H9 (cell line): Measurements from ENCODE around the gene TXNDC8. TPM values are rescaled to one million over a fixed set of nuclear protein-coding genes. Genes with fewer than 3 reads are reported as not detected.

Source experiments
- DNase-seq: peaks from one replicate; pipeline ENCODE4 v3.0.0-alpha.2; 2017
- H2AFZ ChIP-seq: one replicate; pipeline ENCODE4 v1.6.1; 2013; ENCODE audit warnings: mild to moderate bottlenecking, low read length, control low read depth, moderate library complexity
- H2AK5ac ChIP-seq: 2 replicates; pipeline ENCODE4 v1.6.1; 2013; ENCODE audit warnings: low read length, control low read depth, mixed read lengths; ENCODE audit not compliant: insufficient read length
- H2BK120ac ChIP-seq: one replicate; pipeline ENCODE4 v1.6.1; 2013; ENCODE audit warnings: low read depth, mild to moderate bottlenecking, low read length, control low read depth, inconsistent platforms; ENCODE audit not compliant: poor library complexity, severe bottlenecking
- H2BK12ac ChIP-seq: 2 replicates; pipeline ENCODE4 v1.6.1; 2013; ENCODE audit warnings: low read length, control low read depth, mixed read lengths, low read depth; ENCODE audit not compliant: insufficient read length
- H2BK15ac ChIP-seq: 2 replicates; pipeline ENCODE4 v1.6.1; 2013; ENCODE audit warnings: low read depth, low read length, control low read depth
- H2BK20ac ChIP-seq: one replicate; pipeline ENCODE4 v1.6.1; 2013; ENCODE audit warnings: low read depth, mild to moderate bottlenecking, low read length, control low read depth, inconsistent platforms; ENCODE audit not compliant: poor library complexity, severe bottlenecking
- H2BK5ac ChIP-seq: 2 replicates; pipeline ENCODE4 v1.6.1; 2013; ENCODE audit warnings: low read length, control low read depth, mixed read lengths; ENCODE audit not compliant: insufficient read length
- H3K14ac ChIP-seq: 2 replicates; pipeline ENCODE4 v1.6.1; 2013; ENCODE audit warnings: low read length, control low read depth; ENCODE audit not compliant: insufficient read depth
- H3K18ac ChIP-seq: 2 replicates; pipeline ENCODE4 v1.6.1; 2013; ENCODE audit warnings: low read depth, mild to moderate bottlenecking, mixed read lengths, low read length, control low read depth; ENCODE audit not compliant: insufficient read length
- H3K23ac ChIP-seq: 2 replicates; pipeline ENCODE4 v1.6.1; 2013; ENCODE audit warnings: low read length, control low read depth, mixed read lengths, low read depth; ENCODE audit not compliant: insufficient read length
- H3K23me2 ChIP-seq: 2 replicates; pipeline ENCODE4 v1.6.1; 2013; ENCODE audit warnings: low read depth, mild to moderate bottlenecking, mixed read lengths, low read length, control low read depth; ENCODE audit not compliant: insufficient read length, poor library complexity, severe bottlenecking
- H3K27ac ChIP-seq: 2 replicates; pipeline ENCODE4 v1.5.1; 2013; ENCODE audit warnings: low read length, control low read depth, mixed read lengths, low read depth; ENCODE audit not compliant: insufficient read length
- H3K27me3 ChIP-seq: 2 replicates; pipeline ENCODE4 v1.6.1; 2013; ENCODE audit warnings: low read length, control low read depth, inconsistent platforms; ENCODE audit not compliant: insufficient read depth
- H3K4ac ChIP-seq: 2 replicates; pipeline ENCODE4 v1.6.1; 2013; ENCODE audit warnings: low read depth, mild to moderate bottlenecking, control low read depth, inconsistent platforms, low read length, moderate library complexity
- H3K4me1 ChIP-seq: 2 replicates; pipeline ENCODE4 v1.6.1; 2013; ENCODE audit warnings: low read length, control low read depth, inconsistent platforms; ENCODE audit not compliant: insufficient read depth
- H3K4me2 ChIP-seq: 2 replicates; pipeline ENCODE4 v1.6.1; 2013; ENCODE audit warnings: low read length, control low read depth, mixed read lengths; ENCODE audit not compliant: insufficient read length, insufficient read depth
- H3K56ac ChIP-seq: 2 replicates; pipeline ENCODE4 v1.6.1; 2013; ENCODE audit warnings: low read depth, mild to moderate bottlenecking, mixed read lengths, low read length, control low read depth; ENCODE audit not compliant: insufficient read length
- H3K79me1 ChIP-seq: 2 replicates; pipeline ENCODE4 v1.6.1; 2013; ENCODE audit warnings: low read depth, mild to moderate bottlenecking, moderate library complexity, low read length, control low read depth, inconsistent platforms; ENCODE audit not compliant: insufficient read depth, poor library complexity, severe bottlenecking
- H3K79me2 ChIP-seq: 2 replicates; pipeline ENCODE4 v1.6.1; 2013; ENCODE audit warnings: low read length, control low read depth, inconsistent platforms; ENCODE audit not compliant: insufficient read depth
- H3K9ac ChIP-seq: 2 replicates; pipeline ENCODE4 v1.6.1; 2013; ENCODE audit warnings: low read length, control low read depth, mixed read lengths; ENCODE audit not compliant: insufficient read length; ENCODE audit errors: extremely low read depth
- H3K9me3 ChIP-seq: one replicate; pipeline ENCODE4 v1.6.1; 2013; ENCODE audit warnings: low read depth, low read length, inconsistent platforms; ENCODE audit not compliant: control insufficient read depth
- H3T11ph ChIP-seq: one replicate; pipeline ENCODE4 v1.6.1; 2013; ENCODE audit warnings: mild to moderate bottlenecking, low read length, control low read depth, inconsistent platforms
- H4K20me1 ChIP-seq: one replicate; pipeline ENCODE4 v1.6.1; 2013; ENCODE audit not compliant: control insufficient read depth, insufficient read length, insufficient read depth
- H4K5ac ChIP-seq: 2 replicates; pipeline ENCODE4 v1.6.1; 2013; ENCODE audit warnings: low read depth, mild to moderate bottlenecking, mixed read lengths, low read length, control low read depth; ENCODE audit not compliant: insufficient read length
- H4K8ac ChIP-seq: replicated peaks from 2 replicates; pipeline ENCODE4 v1.6.1; 2013; ENCODE audit warnings: low read length, control low read depth, mixed read lengths, low read depth; ENCODE audit not compliant: insufficient read length
- H4K91ac ChIP-seq: 2 replicates; pipeline ENCODE4 v1.6.1; 2013; ENCODE audit warnings: low read depth, mild to moderate bottlenecking, moderate library complexity, mixed read lengths, low read length, control low read depth; ENCODE audit not compliant: insufficient read length
- H3K27ac Mint-ChIP-seq, 3 experiments: 2 replicates in 2 of 3; 3 replicates in 1 of 3; pipeline ENCODE4 v1.8.0; 2020 to 2021; ENCODE audit warnings: mixed read lengths in 3 of 3, mild to moderate bottlenecking in 1 of 3, moderate library complexity in 1 of 3
- H3K27me3 Mint-ChIP-seq: 2 replicates; pipeline ENCODE4 v1.8.0; 2021; ENCODE audit warnings: low read depth, mild to moderate bottlenecking, moderate library complexity, mixed read lengths
- H3K36me3 Mint-ChIP-seq, 3 experiments: 2 replicates in 2 of 3; 3 replicates in 1 of 3; pipeline ENCODE4 v1.8.0; 2020 to 2021; ENCODE audit warnings: low read depth in 3 of 3, mixed read lengths in 3 of 3; ENCODE audit not compliant: insufficient read depth in 1 of 3
- H3K4me1 Mint-ChIP-seq, 2 experiments: 2 replicates each; pipeline ENCODE4 v1.8.0; 2020; ENCODE audit warnings: mixed read lengths in 2 of 2
- H3K4me3 Mint-ChIP-seq, 2 experiments: 2 replicates in 1 of 2; 3 replicates in 1 of 2; pipeline ENCODE4 v1.8.0; 2020 to 2021; ENCODE audit warnings: mild to moderate bottlenecking in 2 of 2, mixed read lengths in 2 of 2, moderate library complexity in 1 of 2
- H3K9me3 Mint-ChIP-seq, 2 experiments: 2 replicates in 1 of 2; 3 replicates in 1 of 2; pipeline ENCODE4 v1.8.0; 2020; ENCODE audit warnings: mild to moderate bottlenecking in 2 of 2, mixed read lengths in 2 of 2, moderate library complexity in 1 of 2
- WGBS: extraction: QIAGEN DNeasy Blood & Tissue Kit; methylation state at CpG from one replicate; pipeline ENCODE4 v1.1.7; 2013; ENCODE audit warnings: missing lambda C conversion rate, low lambda C conversion rate, mixed read lengths; ENCODE audit not compliant: insufficient read length; ENCODE audit errors: extremely low coverage; 5-methylcytosine and 5-hydroxymethylcytosine counted together
- long read RNA-seq: library from polyadenylated mRNA; unstranded; transcript quantifications from one replicate; pipeline ENCODE4 v2.0.0, GENCODE V29; 2020
- total RNA-seq: library from RNA; stranded (reverse); gene quantifications from 2 replicates; pipeline ENCODE4 v1.2.1, GENCODE V29; 2021
- TF ChIP-seq, protein P1 (sequence below): fragments of 200-600 bp; sonication (generic); conservative IDR thresholded peaks from 3 replicates; pipeline ENCODE4 v1.8.0; 2021; ENCODE audit warnings: antibody characterized with exemption, mild to moderate bottlenecking

Gene TXNDC8
- total RNA-seq = not detected in 2 replicates
- long read RNA-seq = 0 reads

DNA sequence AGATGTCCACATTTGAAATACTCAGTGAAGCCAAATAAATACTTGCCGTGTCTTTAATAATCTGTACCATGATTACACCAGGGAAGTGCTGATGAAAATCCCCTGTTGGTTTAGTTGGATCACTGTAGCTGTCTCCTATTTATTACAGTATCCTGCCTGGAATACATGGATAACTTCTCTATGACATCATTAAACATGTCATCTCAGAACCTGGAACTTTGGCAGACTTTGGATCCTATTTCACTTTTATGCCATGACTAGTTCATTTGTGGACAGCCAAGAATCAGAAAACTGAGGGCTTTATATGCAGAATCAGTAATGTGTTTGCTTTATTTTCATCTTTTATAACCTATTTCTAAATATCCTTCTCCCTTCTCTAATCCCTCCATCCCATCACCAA, at the start of gene TXNDC8:
Gene TXNDC8, minus strand, starts transcription at position 137 of the 400 bp plus-strand sequence.
- Histone ChIP-seq H3K79me2 (no peaks in the 10 kb centered on the region), H4K5ac (no peak within 1 kb of the TSS), H3K4me2 (no peak within 1 kb of the TSS), H3K23me2 (no peaks in the 10 kb centered on the region), H3K4ac (no peak within 1 kb of the TSS), H3K14ac (no peak within 1 kb of the TSS), H4K91ac (no peak within 1 kb of the TSS), H2AK5ac (no peak within 1 kb of the TSS), H3T11ph (no peak within 1 kb of the TSS), H4K20me1 (no peaks in the 10 kb centered on the region), H2AFZ (no peak within 1 kb of the TSS), H2BK120ac (no peak within 1 kb of the TSS), H3K23ac (no peak within 1 kb of the TSS), H3K27ac (no peak within 1 kb of the TSS), H3K9me3 (no peaks in the 10 kb centered on the region), H2BK15ac (no peak within 1 kb of the TSS), H2BK5ac (no peak within 1 kb of the TSS), H3K56ac (no peak within 1 kb of the TSS), H3K9ac (no peak within 1 kb of the TSS), H3K79me1 (no peaks in the 10 kb centered on the region), H3K4me1 (no peaks in the 10 kb centered on the region), H3K18ac (no peak within 1 kb of the TSS), H2BK20ac (no peak within 1 kb of the TSS), H4K8ac (no peak within 1 kb of the TSS), H2BK12ac (no peak within 1 kb of the TSS), H3K27me3 (no peaks in the 10 kb centered on the region)
- Mint-ChIP-seq H3K27me3 (no peaks in the 10 kb centered on the region), H3K4me1 (no peaks in the 10 kb centered on the region), H3K4me3 (no peak within 1 kb of the TSS), H3K36me3 (no peaks in the 10 kb centered on the region), H3K27ac (0 out of 7 replicates have a peak within 1 kb of the TSS, but pooled peaks of 1 of the 3 experiments have one; percentile 35), H3K9me3 (no peaks in the 10 kb centered on the region)
- no peak for DNase-seq
- TF ChIP-seq, protein P1, sequence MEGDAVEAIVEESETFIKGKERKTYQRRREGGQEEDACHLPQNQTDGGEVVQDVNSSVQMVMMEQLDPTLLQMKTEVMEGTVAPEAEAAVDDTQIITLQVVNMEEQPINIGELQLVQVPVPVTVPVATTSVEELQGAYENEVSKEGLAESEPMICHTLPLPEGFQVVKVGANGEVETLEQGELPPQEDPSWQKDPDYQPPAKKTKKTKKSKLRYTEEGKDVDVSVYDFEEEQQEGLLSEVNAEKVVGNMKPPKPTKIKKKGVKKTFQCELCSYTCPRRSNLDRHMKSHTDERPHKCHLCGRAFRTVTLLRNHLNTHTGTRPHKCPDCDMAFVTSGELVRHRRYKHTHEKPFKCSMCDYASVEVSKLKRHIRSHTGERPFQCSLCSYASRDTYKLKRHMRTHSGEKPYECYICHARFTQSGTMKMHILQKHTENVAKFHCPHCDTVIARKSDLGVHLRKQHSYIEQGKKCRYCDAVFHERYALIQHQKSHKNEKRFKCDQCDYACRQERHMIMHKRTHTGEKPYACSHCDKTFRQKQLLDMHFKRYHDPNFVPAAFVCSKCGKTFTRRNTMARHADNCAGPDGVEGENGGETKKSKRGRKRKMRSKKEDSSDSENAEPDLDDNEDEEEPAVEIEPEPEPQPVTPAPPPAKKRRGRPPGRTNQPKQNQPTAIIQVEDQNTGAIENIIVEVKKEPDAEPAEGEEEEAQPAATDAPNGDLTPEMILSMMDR = no peak
- WGBS = no CpG with 5 or more reads among the region's 1 CpG
